H1 (cell line): ENCODE results near the gene HP1BP3. TPM values are rescaled to one million over a fixed set of nuclear protein-coding genes. Genes with fewer than 3 reads are reported as not detected.

ENCODE experiments used
- CTCF ChIA-PET: fragments of 300-600 bp; sonication (Branson Sonifier 250); formaldehyde crosslinking; loops from one replicate; lab custom pipeline; 2021; ENCODE audit not compliant: partially characterized antibody; lab: Charles Lee
- POLR2A ChIA-PET: fragments of 300-600 bp; sonication (Branson Sonifier 250); formaldehyde crosslinking; loops from one replicate; lab custom pipeline; 2021; ENCODE audit warnings: inconsistent platforms; ENCODE audit not compliant: partially characterized antibody; lab: Charles Lee
- DNase-seq, 2 experiments: peaks; one replicate each; pipeline versions ENCODE4 v3.0.0 to v3.0.0-alpha.2; 2010 to 2022; ENCODE audit warnings: low spot score in 2 of 2, low read depth in 1 of 2, mixed read lengths in 1 of 2
- FAIRE-seq: peaks from 2 replicates; lab custom pipeline; 2011; peaks lifted over from hg19 to GRCh38; lab: Jason Lieb, UNC
- H2AFZ ChIP-seq: 2 replicates; pipeline ENCODE4 v1.8.1; 2012; ENCODE audit warnings: low read length, inconsistent platforms
- H2AK5ac ChIP-seq: 2 replicates; pipeline ENCODE4 v1.6.1; 2013; ENCODE audit warnings: low read depth, low read length
- H2BK120ac ChIP-seq: replicated peaks from 2 replicates; pipeline ENCODE3; 2013; ENCODE audit warnings: low read depth, low read length, inconsistent platforms
- H2BK12ac ChIP-seq: 2 replicates; pipeline ENCODE4 v1.6.1; 2013; ENCODE audit warnings: low read depth, low read length
- H2BK15ac ChIP-seq: 2 replicates; pipeline ENCODE4 v1.6.1; 2013; ENCODE audit warnings: low read length
- H2BK20ac ChIP-seq: 2 replicates; pipeline ENCODE4 v1.6.1; 2013; ENCODE audit warnings: low read length
- H2BK5ac ChIP-seq: 2 replicates; pipeline ENCODE4 v1.6.1; 2013; ENCODE audit warnings: low read depth, low read length
- H3K14ac ChIP-seq: 2 replicates; pipeline ENCODE4 v1.6.1; 2013; ENCODE audit warnings: inconsistent platforms; ENCODE audit not compliant: insufficient read length
- H3K18ac ChIP-seq: 2 replicates; pipeline ENCODE4 v1.6.1; 2013; ENCODE audit warnings: low read length; ENCODE audit errors: extremely low read depth
- H3K23ac ChIP-seq: 2 replicates; pipeline ENCODE4 v1.6.1; 2013; ENCODE audit warnings: inconsistent platforms; ENCODE audit not compliant: insufficient read length
- H3K23me2 ChIP-seq: 2 replicates; pipeline ENCODE4 v1.6.1; 2013; ENCODE audit warnings: low read depth, low read length
- H3K27ac ChIP-seq: 2 replicates; pipeline ENCODE4 v1.6.1; 2011; ENCODE audit warnings: low read depth, low read length, inconsistent platforms
- H3K27me3 ChIP-seq, 4 experiments: replicated peaks in 1 of 4; 1 replicate in 1 of 4; 2 replicates in 3 of 4; pipeline versions ENCODE4 v1.6.1 to v1.8.1; 2011 to 2013; ENCODE audit warnings: low read length in 3 of 4, mild to moderate bottlenecking in 3 of 4, inconsistent platforms in 2 of 4, mixed read lengths in 2 of 4, moderate library complexity in 1 of 4; ENCODE audit not compliant: control insufficient read depth in 3 of 4, insufficient read depth in 3 of 4; ENCODE audit errors: extremely low read depth in 1 of 4
- H3K36me3 ChIP-seq, 4 experiments: 2 replicates each; pipeline versions ENCODE4 v1.6.1 to v1.8.1; 2011 to 2013; ENCODE audit warnings: mild to moderate bottlenecking in 4 of 4, low read length in 3 of 4, moderate library complexity in 2 of 4, control low read depth in 1 of 4, inconsistent platforms in 1 of 4; ENCODE audit not compliant: insufficient read depth in 4 of 4, control insufficient read depth in 2 of 4
- H3K4ac ChIP-seq: replicated peaks from 2 replicates; pipeline ENCODE3; 2013; ENCODE audit warnings: low read length, low read depth, mixed read lengths, inconsistent platforms; ENCODE audit not compliant: insufficient read length
- H3K4me1 ChIP-seq, 4 experiments: replicated peaks in 1 of 4; 1 replicate in 1 of 4; 2 replicates in 3 of 4; pipeline versions ENCODE4 v1.6.1 to v1.8.1; 2011 to 2013; ENCODE audit warnings: low read length in 3 of 4, inconsistent platforms in 2 of 4, mixed read lengths in 1 of 4; ENCODE audit not compliant: insufficient read depth in 4 of 4, control insufficient read depth in 3 of 4
- H3K4me2 ChIP-seq, 2 experiments: 2 replicates each; pipeline versions ENCODE4 v1.6.1 to v1.8.1; 2011 to 2013; ENCODE audit warnings: low read depth in 2 of 2, low read length in 2 of 2, control low read depth in 1 of 2, inconsistent platforms in 1 of 2, mild to moderate bottlenecking in 1 of 2; ENCODE audit not compliant: insufficient read depth in 1 of 2
- H3K4me3 ChIP-seq, 4 experiments: fragments of 200-600, 300-600 bp in 1 of 4; sonication (generic), shearing (Covaris generic), sonication (Bioruptor Twin) in 1 of 4; 2 replicates each; pipeline versions ENCODE4 v1.5.1 to v1.8.1; 2011 to 2016; ENCODE audit warnings: low read length in 4 of 4, low read depth in 3 of 4, control low read depth in 2 of 4, inconsistent platforms in 2 of 4, mild to moderate bottlenecking in 2 of 4, mixed read lengths in 1 of 4, moderate library complexity in 1 of 4; ENCODE audit not compliant: insufficient read depth in 2 of 4; ENCODE audit errors: extremely low read depth in 1 of 4
- H3K56ac ChIP-seq: replicated peaks from 2 replicates; pipeline ENCODE3; 2013; ENCODE audit warnings: low read depth, mild to moderate bottlenecking, mixed read lengths, low read length, inconsistent platforms; ENCODE audit not compliant: insufficient read length
- H3K79me1 ChIP-seq: 2 replicates; pipeline ENCODE4 v1.6.1; 2013; ENCODE audit warnings: low read depth, low read length, control low read depth
- H3K79me2 ChIP-seq, 2 experiments: 2 replicates each; pipeline versions ENCODE4 v1.6.1 to v1.8.1; 2012 to 2013; ENCODE audit warnings: low read length in 2 of 2, mild to moderate bottlenecking in 2 of 2, inconsistent platforms in 1 of 2; ENCODE audit not compliant: insufficient read depth in 2 of 2, control insufficient read depth in 1 of 2
- H3K9ac ChIP-seq, 4 experiments: replicated peaks in 1 of 4; 1 replicate in 1 of 4; 2 replicates in 3 of 4; pipeline versions ENCODE4 v1.6.1 to v1.8.1; 2011 to 2013; ENCODE audit warnings: low read depth in 3 of 4, low read length in 3 of 4, control low read depth in 2 of 4, mild to moderate bottlenecking in 2 of 4, moderate library complexity in 2 of 4, inconsistent platforms in 1 of 4; ENCODE audit errors: extremely low read depth in 1 of 4
- H3K9me3 ChIP-seq, 2 experiments: 2 replicates each; pipeline versions ENCODE4 v1.6.1 to v1.8.1; 2012 to 2013; ENCODE audit warnings: mild to moderate bottlenecking in 2 of 2, moderate library complexity in 2 of 2, control low read depth in 1 of 2, inconsistent platforms in 1 of 2, low read depth in 1 of 2, low read length in 1 of 2, mixed read lengths in 1 of 2; ENCODE audit not compliant: insufficient read depth in 2 of 2
- H4K20me1 ChIP-seq, 2 experiments: replicated peaks in 1 of 2; 2 replicates each; pipeline versions ENCODE3 to v1.8.1; 2011 to 2013; ENCODE audit warnings: inconsistent platforms in 2 of 2, low read length in 2 of 2, mild to moderate bottlenecking in 1 of 2; ENCODE audit not compliant: insufficient read depth in 2 of 2, control insufficient read depth in 1 of 2
- H4K5ac ChIP-seq: 2 replicates; pipeline ENCODE4 v1.6.1; 2013; ENCODE audit warnings: low read length, low read depth, mixed read lengths, inconsistent platforms; ENCODE audit not compliant: insufficient read length
- H4K8ac ChIP-seq: 2 replicates; pipeline ENCODE4 v1.8.0; 2013; ENCODE audit warnings: mild to moderate bottlenecking, moderate library complexity, low read length, inconsistent platforms; ENCODE audit not compliant: insufficient read depth; ENCODE audit errors: extremely low read depth
- H4K91ac ChIP-seq: replicated peaks from 2 replicates; pipeline ENCODE3; 2013; ENCODE audit warnings: low read length, mixed read lengths, inconsistent platforms; ENCODE audit not compliant: insufficient read length
- CHD1 ChIP-seq: IDR thresholded peaks from 2 replicates; pipeline ENCODE4 v1.6.1; 2012; ENCODE audit warnings: low read depth, low read length, improper control_type of control experiment
- WGBS, 2 experiments: shearing (Covaris generic) in 1 of 2; methylation state at CpG; one replicate each; pipeline versions ENCODE4 v1.1.6 to v1.1.7; 2013 to 2015; ENCODE audit warnings: low lambda C conversion rate in 2 of 2, mixed read lengths in 2 of 2, inconsistent platforms in 1 of 2, low coverage in 1 of 2, missing lambda C conversion rate in 1 of 2; ENCODE audit not compliant: insufficient replicate concordance in 2 of 2, insufficient coverage in 1 of 2, insufficient read length in 1 of 2; ENCODE audit errors: extremely low coverage in 1 of 2, missing lambda C conversion rate in 1 of 2; 5-methylcytosine and 5-hydroxymethylcytosine counted together
- polyA plus RNA-seq, 7 experiments: library from polyadenylated mRNA; depleted of rRNA in 3 of 7; stranded (reverse) in 5 of 7; unstranded in 2 of 7; fragments of >200 nt in 5 of 7; fragments of 200-250 nt in 2 of 7; gene quantifications; 1 replicate in 5 of 7; 2 replicates in 1 of 7; 4 replicates in 1 of 7; pipeline versions ENCODE4 v1.2.1 to v1.2.3, GENCODE V29; 2011 to 2013; ENCODE audit warnings: missing spikeins in 2 of 7, mixed read lengths in 2 of 7
- total RNA-seq: library from RNA; stranded (reverse); fragmentation: NEBNext Ultra II Directional; extraction: Animal tissue kit (Norgen Biotek cat#: 25700); gene quantifications from 2 replicates; pipeline ENCODE4 v1.2.1, GENCODE V29; 2021

HP1BP3 gene
- total and polyA plus RNA-seq, 2 of the 8 experiments (the other 6 are each of a cell fraction or from before 2014, with no cell fraction given), result 47.4 to 125 TPM

DNA sequence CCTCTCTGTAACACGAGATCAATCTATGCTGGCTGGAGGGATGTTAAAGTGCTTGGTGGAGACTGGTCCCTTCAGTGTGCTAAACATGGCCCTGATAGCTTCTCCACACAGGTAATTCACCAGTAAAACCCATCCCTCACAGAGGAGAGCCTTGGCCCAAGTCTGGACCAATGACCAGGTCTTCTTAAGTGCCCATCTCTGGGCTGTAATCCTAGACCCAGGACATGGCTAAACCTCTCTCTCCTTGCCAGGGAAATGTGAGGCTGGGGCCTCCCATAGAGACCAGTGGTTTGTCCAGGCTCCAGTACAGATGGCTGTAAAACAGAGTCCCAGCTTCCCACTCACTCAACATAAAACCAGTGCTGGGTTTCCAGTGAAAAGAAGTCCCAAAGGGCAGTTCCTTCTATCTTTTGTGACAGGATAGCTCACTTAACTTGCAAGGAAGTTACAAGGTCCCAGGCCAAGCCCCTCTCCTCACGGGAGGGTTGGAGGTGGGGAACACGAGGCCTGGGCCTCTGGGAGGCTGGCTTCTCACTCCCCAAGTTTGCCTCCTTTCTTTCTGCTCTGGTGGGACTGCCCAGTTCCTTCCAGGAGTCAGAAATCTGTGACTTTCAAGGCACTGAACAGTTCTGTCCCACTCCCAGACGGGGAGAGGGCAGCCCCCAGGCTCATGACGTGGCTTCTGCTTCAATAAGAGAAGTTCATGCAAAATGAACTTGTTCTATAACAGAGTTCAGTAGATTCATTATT lies 67.1 kb downstream of the HP1BP3 start:
- H3K23ac ChIP-seq, result no peak overlapping the region
- no peak overlapping the region for H3K14ac ChIP-seq
- no peak overlapping the region for H2BK20ac ChIP-seq
- H3K9ac ChIP-seq, result no peak overlapping the region
- peaks cover 0 to 5% of the 10 kb centered on the region in 2 experiments for H4K20me1 ChIP-seq
- H2AFZ ChIP-seq, result no peak overlapping the region
- no peak overlapping the region for H2BK5ac ChIP-seq
- H3K56ac ChIP-seq, result no peak overlapping the region
- H3K27ac ChIP-seq, result no peak overlapping the region
- CTCF ChIA-PET, result interaction anchor here (1.0 to 3.3 kb wide), 2 partner anchors 11 to 22 kb away, joined by 3 to 19 read pairs; no protein-coding TSS in a partner anchor
- H3K79me2 ChIP-seq, result no peaks in the 10 kb centered on the region
- H3K4ac ChIP-seq, result no peak overlapping the region
- H3K18ac ChIP-seq, result no peak overlapping the region
- peaks cover 0 to 22% (median 10%) of the 10 kb centered on the region in 4 experiments; a peak in 6 of 7 replicates for H3K27me3 ChIP-seq
- H3K23me2 ChIP-seq, result peaks cover 4% of the 10 kb centered on the region; the same call in 1 of the 2 replicates
- H3K36me3 ChIP-seq, result no peaks in the 10 kb centered on the region
- no peak overlapping the region for H4K8ac ChIP-seq
- whole genome bisulfite sequencing, 2 experiments, result 93% methylated on average over 5 of the region's 5 CpGs; no CpG with 5 or more reads in 1 of the 2 experiments
- no peak overlapping the region for H2BK120ac ChIP-seq
- H2BK12ac ChIP-seq, result no peak overlapping the region
- no peak overlapping the region for H3K4me2 ChIP-seq
- H3K4me1 ChIP-seq, result peaks cover 0 to 9% (median under 1%) of the 10 kb centered on the region in 4 experiments; a peak in 5 of 7 replicates
- H2AK5ac ChIP-seq, result no peak overlapping the region
- H4K5ac ChIP-seq, result no peak overlapping the region
- H3K4me3 ChIP-seq, result no peak overlapping the region
- no peak overlapping the region for H4K91ac ChIP-seq
- H2BK15ac ChIP-seq, result no peak overlapping the region
- DNase-seq, result no peak
- no peaks in the 10 kb centered on the region for H3K79me1 ChIP-seq
- POLR2A ChIA-PET, result interaction anchor here (7.8 kb wide), 1 partner anchor 10 kb away, joined by 68 read pairs; the partner anchor contains the start of gene SH2D5
- no peaks in the 10 kb centered on the region; a peak in 1 of 4 replicates for H3K9me3 ChIP-seq
- no peak for FAIRE-seq
- TF ChIP-seq CHD1, result no peak
